NK-92 (cell line): ENCODE measurements around the gene NISCH.

Experiments
- DNase-seq: peaks from one replicate; lab custom pipeline; 2025; ENCODE audit not compliant: unreplicated experiment; lab: John Stamatoyannopoulos, UW

Gene NISCH

DNA sequence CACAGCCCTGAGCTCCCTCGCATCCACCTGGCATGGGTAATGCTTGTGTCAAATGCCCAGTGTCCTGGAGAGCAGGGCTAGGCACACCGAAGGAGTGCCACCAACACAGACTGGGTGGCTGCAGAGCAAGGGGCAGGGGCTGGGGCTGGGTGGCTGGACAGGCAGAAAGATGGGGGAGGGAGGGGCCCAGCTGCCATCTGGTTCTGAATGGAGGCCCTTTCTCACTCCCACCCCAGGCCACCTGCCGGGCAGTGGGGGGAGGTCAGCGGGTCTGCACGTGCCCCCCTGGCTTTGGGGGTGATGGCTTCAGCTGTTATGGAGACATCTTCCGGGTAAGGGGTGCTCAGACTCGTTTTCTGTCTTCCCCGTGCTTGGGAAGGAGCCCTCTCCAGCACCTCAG, 56.7 kb downstream of the NISCH start:
- no peak for DNase-seq

GRCh38 chr3:52512727-52513126, 57.3 kb downstream of the NISCH start:
- no peak for DNase-seq

GRCh38 chr3:52513281-52513680, 57.9 kb downstream of the NISCH start:
- DNase-seq: no peak

DNA sequence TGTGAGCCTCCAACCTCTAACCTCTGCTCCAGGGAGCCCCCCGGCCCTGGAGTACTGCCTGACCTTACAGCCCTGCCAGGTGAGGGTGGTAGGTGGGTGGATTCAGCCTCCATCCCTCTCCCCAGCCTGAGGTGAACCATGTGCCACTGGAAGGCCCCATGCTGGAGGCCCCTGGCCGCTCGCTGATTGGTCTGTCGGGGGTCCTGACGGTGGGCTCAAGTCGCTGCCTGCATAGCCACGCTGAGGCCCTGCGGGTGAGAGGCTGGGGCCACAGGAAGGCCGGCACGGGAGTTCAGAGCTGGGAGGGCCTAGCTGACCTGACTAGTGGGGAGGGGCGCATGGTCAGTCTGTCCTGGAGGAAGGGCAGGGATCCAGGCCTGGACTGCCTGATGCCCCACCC, 59.2 kb downstream of the NISCH start:
- DNase-seq: no peak

DNA sequence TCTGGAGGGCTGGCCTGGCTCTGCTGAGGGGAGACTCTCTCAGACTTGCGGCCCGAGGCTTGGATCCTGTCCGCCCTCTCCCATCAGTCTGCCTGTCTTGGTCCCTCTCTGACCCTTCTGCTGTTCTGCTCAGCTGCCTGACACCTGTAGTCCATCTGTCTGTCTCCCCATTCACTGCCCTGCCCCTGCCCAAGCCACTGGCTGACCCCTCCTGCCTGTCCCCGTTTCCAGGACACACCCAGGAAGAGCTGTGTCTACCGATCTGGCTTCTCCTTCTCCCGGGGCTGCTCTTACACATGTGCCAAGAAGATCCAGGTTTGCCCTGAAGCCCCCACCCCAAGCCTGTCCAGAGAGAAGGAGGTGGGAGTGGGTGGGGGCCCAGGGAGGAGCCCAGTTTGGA, 59.8 kb downstream of the NISCH start:
- DNase-seq: no peak

DNA sequence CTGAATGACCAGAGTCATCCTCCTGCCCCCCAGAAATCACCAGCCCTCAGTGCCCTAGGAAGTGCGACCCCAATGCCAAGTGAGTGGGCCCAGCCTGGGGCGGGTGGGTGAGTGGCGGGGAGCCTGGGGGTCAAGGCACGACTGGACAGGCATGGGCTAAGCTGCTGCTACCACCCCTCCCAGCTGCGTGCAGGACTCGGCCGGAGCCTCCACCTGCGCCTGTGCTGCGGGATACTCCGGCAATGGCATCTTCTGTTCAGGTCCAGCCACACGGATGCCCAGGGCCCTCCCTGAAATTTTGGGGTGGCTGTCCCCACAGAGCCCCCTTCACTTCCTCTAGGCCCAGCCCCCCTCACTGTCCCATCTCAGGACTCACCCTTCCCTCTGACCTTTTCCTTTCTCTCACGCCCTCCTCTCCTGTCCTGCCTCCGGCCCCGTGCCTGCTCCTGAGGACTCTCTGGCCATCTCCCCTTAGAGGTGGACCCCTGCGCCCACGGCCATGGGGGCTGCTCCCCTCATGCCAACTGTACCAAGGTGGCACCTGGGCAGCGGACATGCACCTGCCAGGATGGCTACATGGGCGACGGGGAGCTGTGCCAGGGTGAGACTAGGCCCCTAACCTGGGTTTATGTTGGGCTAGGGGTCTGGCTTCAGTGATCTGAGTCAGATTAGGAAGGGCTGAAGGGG, 61.2 kb downstream of the NISCH start:
- no peak for DNase-seq

DNA sequence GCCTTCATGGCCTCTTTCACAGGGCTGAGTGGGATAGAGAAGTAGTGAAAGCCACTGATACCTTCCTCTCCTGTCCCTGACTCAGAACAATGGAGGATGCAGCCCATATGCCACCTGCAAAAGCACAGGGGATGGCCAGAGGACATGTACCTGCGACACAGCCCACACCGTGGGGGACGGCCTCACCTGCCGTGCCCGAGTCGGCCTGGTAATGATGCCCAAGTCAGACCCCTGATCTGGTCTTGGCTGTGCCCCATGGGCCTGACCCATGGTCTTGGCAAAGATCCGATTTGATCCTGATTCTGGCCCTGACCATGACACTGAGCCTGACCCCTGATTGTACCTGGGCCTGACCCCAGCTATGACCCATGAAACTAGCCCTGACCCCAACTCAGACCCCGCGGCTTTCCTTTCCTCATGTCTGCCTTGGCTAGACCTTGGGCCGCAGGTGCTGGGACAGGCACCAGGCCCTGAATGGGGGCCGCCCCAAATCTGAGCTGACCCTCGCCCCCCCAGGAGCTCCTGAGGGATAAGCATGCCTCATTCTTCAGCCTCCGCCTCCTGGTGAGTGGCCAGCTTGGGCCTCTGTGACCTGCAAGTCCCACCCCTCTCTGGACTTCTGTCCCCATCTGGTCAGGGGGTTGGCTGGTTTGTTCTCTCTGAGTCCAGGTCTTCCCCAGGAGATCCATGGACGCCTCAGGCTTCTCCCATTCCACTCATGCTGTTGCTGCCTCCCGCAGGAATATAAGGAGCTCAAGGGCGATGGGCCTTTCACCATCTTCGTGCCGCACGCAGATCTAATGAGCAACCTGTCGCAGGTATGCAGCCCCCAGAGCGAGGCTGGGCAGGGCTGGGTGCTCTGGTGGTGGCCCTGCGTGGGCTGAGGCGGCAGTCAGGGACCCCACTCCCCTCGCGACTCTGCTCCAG, 62.7 kb downstream of the NISCH start:
- no peak for DNase-seq

DNA sequence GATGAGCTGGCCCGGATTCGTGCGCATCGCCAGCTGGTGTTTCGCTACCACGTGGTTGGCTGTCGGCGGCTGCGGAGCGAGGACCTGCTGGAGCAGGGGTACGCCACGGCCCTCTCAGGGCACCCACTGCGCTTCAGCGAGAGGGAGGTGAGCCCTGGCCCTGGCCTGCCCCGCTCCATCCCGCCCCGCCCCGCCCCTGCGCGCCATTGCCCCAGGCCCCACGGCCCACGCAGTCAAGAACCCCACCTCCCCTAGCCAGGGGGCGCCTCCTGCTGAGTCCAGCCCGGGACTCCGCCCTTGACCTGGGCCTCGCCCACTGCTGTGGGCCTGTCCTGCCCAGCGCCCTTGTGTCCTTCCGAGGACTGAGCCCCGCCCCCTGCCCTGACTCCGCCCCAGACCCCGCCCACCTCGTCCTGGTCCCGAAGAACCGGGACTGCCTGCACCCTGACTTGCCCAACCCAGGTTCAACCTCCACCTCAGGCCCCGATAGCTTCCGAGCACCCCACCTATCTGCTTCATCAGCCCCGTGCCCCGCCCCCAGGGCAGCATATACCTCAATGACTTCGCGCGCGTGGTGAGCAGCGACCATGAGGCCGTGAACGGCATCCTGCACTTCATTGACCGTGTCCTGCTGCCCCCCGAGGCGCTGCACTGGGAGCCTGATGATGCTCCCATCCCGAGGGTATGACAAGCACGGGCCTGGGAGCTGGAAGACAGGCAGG, 63.5 kb downstream of the NISCH start:
- DNase-seq: no peak

DNA sequence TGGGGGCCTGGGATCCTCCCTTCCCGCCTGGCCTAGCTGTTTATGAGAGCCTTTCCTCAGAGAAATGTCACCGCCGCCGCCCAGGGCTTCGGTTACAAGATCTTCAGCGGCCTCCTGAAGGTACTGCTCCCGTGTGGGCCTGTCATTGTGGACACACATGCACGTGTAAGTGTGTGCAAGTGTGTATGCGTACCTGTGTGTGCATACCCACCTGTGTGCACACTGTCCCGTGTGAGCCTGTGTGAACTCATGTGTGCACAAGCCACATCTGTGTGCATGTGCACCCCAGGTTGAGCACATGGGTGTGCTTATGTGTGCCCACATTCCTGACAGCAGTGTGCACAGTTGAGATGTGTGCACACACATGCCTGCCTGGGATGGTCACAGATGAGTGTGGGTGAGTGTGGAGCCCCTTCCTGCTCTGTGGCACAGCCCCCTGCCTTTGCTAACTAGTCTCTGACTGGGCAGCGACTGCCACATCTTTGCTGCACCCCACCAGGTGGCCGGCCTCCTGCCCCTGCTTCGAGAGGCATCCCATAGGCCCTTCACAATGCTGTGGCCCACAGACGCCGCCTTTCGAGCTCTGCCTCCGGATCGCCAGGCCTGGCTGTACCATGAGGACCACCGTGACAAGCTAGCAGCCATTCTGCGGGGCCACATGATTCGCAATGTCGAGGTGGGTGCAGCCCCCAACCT, 64.2 kb downstream of the NISCH start:
- no peak for DNase-seq

GRCh38 chr3:52520141-52520667, 64.8 kb downstream of the NISCH start:
- no peak for DNase-seq

- no peak for DNase-seq
Measured at GRCh38 chr3:52520716-52521487, 65.5 kb downstream of the NISCH start.

DNA sequence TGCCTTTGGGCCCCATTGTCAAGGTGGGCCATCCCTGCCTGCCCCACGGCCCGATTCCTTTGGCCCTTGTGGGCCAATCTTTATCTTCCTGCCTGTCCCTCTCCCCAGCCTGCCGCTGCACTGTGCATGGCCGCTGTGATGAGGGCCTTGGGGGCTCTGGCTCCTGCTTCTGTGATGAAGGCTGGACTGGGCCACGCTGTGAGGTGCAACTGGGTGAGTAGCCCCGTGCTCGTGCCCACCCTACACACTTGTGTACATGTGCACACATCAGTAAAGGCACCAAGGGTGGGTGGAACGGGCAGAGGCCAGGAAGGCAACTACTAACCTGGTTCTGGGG, 66.1 kb downstream of the NISCH start:
- no peak for DNase-seq

- no peak for DNase-seq
Measured at GRCh38 chr3:52521881-52522650, 66.7 kb downstream of the NISCH start.

DNA sequence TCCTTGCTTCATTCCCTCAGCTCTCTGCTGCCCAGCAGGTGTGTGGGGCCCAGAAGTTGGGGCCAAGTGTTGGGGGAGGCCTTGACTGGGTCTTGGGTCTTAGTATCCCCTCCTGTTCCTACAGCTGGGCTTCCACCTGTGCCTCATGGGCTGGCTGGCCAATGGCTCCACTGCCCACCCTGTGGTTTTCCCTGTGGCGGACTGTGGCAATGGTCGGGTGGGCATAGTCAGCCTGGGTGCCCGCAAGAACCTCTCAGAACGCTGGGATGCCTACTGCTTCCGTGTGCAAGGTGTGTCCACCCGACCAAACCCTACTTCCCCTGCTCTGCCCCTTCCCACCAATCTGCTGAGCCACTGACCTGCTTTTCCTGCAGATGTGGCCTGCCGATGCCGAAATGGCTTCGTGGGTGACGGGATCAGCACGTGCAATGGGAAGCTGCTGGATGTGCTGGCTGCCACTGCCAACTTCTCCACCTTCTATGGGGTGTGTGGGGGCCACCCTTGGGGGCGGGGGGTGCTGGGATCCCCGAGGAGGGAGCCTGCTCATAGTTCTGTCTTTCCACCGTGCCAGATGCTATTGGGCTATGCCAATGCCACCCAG, 67.3 kb downstream of the NISCH start:
- no peak for DNase-seq

- no peak for DNase-seq
Measured at GRCh38 chr3:52523386-52524257, 68.2 kb downstream of the NISCH start.

DNA sequence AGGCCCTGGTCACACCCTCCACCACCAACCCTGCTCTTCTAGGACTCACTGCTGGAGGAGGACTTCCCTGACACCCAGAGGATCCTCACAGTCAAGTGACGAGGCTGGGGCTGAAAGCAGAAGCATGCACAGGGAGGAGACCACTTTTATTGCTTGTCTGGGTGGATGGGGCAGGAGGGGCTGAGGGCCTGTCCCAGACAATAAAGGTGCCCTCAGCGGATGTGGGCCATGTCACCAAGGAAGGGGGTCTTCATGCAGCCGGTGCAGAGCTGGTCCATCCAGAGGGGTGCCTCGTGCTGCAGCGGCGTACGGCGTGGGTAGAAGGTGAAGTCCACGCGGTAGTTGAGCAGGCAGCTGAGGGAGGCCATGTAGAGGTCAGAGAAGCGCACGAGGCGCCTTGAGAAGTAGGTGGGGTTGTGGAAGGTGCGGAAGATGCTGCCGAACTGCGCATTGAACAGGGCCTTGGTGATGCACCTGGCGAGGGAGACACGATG, 68.9 kb downstream of the NISCH start:
- no peak for DNase-seq

GRCh38 chr3:52524752-52525679, 69.6 kb downstream of the NISCH start:
- DNase-seq: no peak
